Measurements from ENCODE around the gene NTN4. TPM values are rescaled to one million over a fixed set of nuclear protein-coding genes. Genes with fewer than 3 reads are reported as not detected.

NTN4 gene

DNA sequence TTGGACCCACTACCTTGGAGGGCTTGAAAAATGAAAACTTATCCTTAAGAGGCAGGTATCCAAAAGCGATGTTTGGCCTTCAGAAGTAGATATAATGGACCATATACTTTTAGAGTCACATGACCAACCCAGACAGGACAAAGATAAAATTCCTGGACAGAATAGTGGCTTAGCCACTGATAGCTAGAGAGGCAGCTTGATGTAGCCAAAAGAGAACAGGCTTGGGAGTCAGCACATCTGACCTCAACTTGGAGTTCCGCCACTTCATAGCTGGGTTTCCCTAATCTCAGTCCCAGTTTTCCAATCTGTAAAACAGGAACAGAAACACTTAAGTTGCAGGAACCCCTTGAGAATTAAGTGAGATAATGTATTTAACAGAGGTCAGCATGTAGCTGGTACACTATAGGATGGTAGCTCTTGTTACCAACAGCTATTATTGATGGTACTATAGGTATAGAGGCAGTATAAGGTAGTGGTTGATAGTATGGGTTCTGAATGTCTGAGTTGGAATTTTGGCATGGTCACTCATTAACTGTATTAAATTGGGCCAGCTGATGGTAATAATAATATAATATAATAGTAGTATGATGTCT is 176.1 kb downstream of the NTN4 start:
- Histone ChIP-seq H3K4me2 (ENCODE audit: low read length) (no peak overlapping the region), H3K4me3 (ENCODE audit: low read length) (no peak overlapping the region), H2AK5ac (ENCODE audit: low read length) (no peak overlapping the region), H3K27ac (ENCODE audit: low read depth, low read length) (no peak overlapping the region), H4K5ac (ENCODE audit: low read length) (no peak overlapping the region), H3K18ac (ENCODE audit: low read length) (no peak overlapping the region), H3K4ac (ENCODE audit: low read depth, low read length) (no peak overlapping the region), H2BK15ac (replicated peaks; ENCODE audit: low read depth) (no peak overlapping the region), H4K8ac (ENCODE audit: low read depth, low read length) (no peak overlapping the region), H3K27me3 (ENCODE audit: insufficient read depth, low read length, poor library complexity) (no peaks in the 10 kb centered on the region), H3K4me1 (ENCODE audit: control insufficient read depth, low read depth, low read length) (no peaks in the 10 kb centered on the region), H3K9ac (ENCODE audit: low read length) (no peak overlapping the region), H3K79me1 (ENCODE audit: low read length) (no peaks in the 10 kb centered on the region), H2BK5ac (ENCODE audit: low read length) (no peak overlapping the region), H3K36me3 (ENCODE audit: control insufficient read depth, insufficient read depth, low read length) (no peaks in the 10 kb centered on the region), H3K79me2 (ENCODE audit: control insufficient read depth, insufficient read depth, low read length) (no peaks in the 10 kb centered on the region), H3K56ac (ENCODE audit: low read length) (no peak overlapping the region), H2BK120ac (ENCODE audit: low read depth, low read length) (no peak overlapping the region), H3K23ac (ENCODE audit: low read length) (no peak overlapping the region)
- DNase-seq, result no peak
- WGBS (ENCODE audit: extremely low coverage, insufficient coverage, low lambda C conversion rate), result no CpG with 5 or more reads among the region's 2 CpGs

DNA sequence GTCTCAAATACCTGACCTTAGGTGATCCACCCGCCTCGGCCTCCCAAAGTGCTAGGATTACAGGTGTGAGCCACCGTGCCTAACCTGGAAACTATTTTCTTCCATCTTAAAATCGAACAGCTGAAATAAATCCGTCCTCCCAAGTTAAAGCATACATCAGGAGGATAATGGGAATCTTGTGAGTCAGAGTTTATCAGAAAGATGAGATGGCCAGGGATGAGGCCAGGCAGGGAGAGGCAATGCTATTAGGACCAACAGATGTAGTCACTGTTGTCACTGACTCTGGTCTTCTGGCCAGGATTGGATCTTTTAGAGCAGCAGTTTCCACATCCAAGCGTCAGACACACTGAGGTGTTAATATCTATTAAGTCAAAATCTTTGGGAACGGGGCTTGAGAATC is 177.5 kb downstream of the NTN4 start:
- no peaks in the 10 kb centered on the region for H3K79me2 ChIP-seq (ENCODE audit: control insufficient read depth, insufficient read depth, low read length)
- no peak for DNase-seq
- no peak overlapping the region for H4K5ac ChIP-seq (ENCODE audit: low read length)
- H2BK5ac ChIP-seq (ENCODE audit: low read length), result no peak overlapping the region
- H3K79me1 ChIP-seq (ENCODE audit: low read length), result no peaks in the 10 kb centered on the region
- WGBS (ENCODE audit: extremely low coverage, insufficient coverage, low lambda C conversion rate), result no CpG with 5 or more reads among the region's 7 CpGs
- H3K4me3 ChIP-seq (ENCODE audit: low read length), result no peak overlapping the region
- no peak overlapping the region for H2BK120ac ChIP-seq (ENCODE audit: low read depth, low read length)
- no peak overlapping the region for H4K8ac ChIP-seq (ENCODE audit: low read depth, low read length)
- H3K4ac ChIP-seq (ENCODE audit: low read depth, low read length), result no peak overlapping the region
- H3K18ac ChIP-seq (ENCODE audit: low read length), result no peak overlapping the region
- H3K27ac ChIP-seq (ENCODE audit: low read depth, low read length), result no peak overlapping the region
- no peak overlapping the region for H3K56ac ChIP-seq (ENCODE audit: low read length)
- H2BK15ac ChIP-seq (replicated peaks; ENCODE audit: low read depth), result no peak overlapping the region
- no peaks in the 10 kb centered on the region for H3K36me3 ChIP-seq (ENCODE audit: control insufficient read depth, insufficient read depth, low read length)
- no peaks in the 10 kb centered on the region for H3K27me3 ChIP-seq (ENCODE audit: insufficient read depth, low read length, poor library complexity)
- no peak overlapping the region for H3K9ac ChIP-seq (ENCODE audit: low read length)
- H3K4me1 ChIP-seq (ENCODE audit: control insufficient read depth, low read depth, low read length), result no peaks in the 10 kb centered on the region
- no peak overlapping the region for H3K23ac ChIP-seq (ENCODE audit: low read length)
- H3K4me2 ChIP-seq (ENCODE audit: low read length), result no peak overlapping the region
- no peak overlapping the region for H2AK5ac ChIP-seq (ENCODE audit: low read length)

DNA sequence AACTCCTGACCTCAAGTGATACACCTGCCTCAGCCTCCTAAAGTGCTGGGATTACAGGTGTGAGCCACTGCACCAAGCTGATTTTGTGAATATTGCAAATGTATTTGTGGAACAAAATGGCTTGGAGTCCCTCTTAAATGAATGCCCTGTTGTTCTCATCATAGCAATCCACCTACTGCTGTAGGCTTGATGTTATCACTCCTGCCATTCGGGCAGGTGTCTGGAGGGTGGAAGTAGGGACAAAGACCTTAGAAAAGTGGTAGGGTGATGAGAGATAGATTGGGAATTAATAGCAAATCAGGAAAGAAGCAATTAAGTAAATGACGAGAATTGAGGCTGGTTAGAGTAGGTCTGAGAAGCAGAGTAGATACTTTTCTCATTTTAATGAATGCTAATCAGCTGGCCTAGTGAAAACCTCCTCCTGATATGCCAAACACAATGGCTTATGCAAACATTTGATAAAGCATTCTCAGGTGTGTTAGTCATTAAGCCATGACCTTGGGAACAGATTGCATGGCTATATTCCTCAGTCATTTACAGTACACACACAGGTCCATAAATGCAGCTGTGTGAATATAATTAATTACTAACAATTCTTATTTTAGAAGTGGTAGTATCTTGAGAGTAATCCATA is 178.8 kb downstream of the NTN4 start:
- WGBS (ENCODE audit: extremely low coverage, insufficient coverage, low lambda C conversion rate), result no CpG with 5 or more reads among the region's 2 CpGs
- no peak overlapping the region for H3K4ac ChIP-seq (ENCODE audit: low read depth, low read length)
- H3K9ac ChIP-seq (ENCODE audit: low read length), result no peak overlapping the region
- H4K8ac ChIP-seq (ENCODE audit: low read depth, low read length), result no peak overlapping the region
- DNase-seq, result peak; percentile 57
- no peaks in the 10 kb centered on the region for H3K27me3 ChIP-seq (ENCODE audit: insufficient read depth, low read length, poor library complexity)
- H3K4me2 ChIP-seq (ENCODE audit: low read length), result no peak overlapping the region
- no peak overlapping the region for H2BK5ac ChIP-seq (ENCODE audit: low read length)
- H2BK15ac ChIP-seq (replicated peaks; ENCODE audit: low read depth), result no peak overlapping the region
- H3K23ac ChIP-seq (ENCODE audit: low read length), result no peak overlapping the region
- no peak overlapping the region for H3K27ac ChIP-seq (ENCODE audit: low read depth, low read length)
- H3K36me3 ChIP-seq (ENCODE audit: control insufficient read depth, insufficient read depth, low read length), result no peaks in the 10 kb centered on the region
- H3K18ac ChIP-seq (ENCODE audit: low read length), result no peak overlapping the region
- H2BK120ac ChIP-seq (ENCODE audit: low read depth, low read length), result no peak overlapping the region
- H3K56ac ChIP-seq (ENCODE audit: low read length), result no peak overlapping the region
- H4K5ac ChIP-seq (ENCODE audit: low read length), result no peak overlapping the region
- H2AK5ac ChIP-seq (ENCODE audit: low read length), result no peak overlapping the region
- no peaks in the 10 kb centered on the region for H3K79me1 ChIP-seq (ENCODE audit: low read length)
- H3K4me3 ChIP-seq (ENCODE audit: low read length), result no peak overlapping the region
- no peaks in the 10 kb centered on the region for H3K79me2 ChIP-seq (ENCODE audit: control insufficient read depth, insufficient read depth, low read length)
- H3K4me1 ChIP-seq (ENCODE audit: control insufficient read depth, low read depth, low read length), result no peaks in the 10 kb centered on the region

DNA sequence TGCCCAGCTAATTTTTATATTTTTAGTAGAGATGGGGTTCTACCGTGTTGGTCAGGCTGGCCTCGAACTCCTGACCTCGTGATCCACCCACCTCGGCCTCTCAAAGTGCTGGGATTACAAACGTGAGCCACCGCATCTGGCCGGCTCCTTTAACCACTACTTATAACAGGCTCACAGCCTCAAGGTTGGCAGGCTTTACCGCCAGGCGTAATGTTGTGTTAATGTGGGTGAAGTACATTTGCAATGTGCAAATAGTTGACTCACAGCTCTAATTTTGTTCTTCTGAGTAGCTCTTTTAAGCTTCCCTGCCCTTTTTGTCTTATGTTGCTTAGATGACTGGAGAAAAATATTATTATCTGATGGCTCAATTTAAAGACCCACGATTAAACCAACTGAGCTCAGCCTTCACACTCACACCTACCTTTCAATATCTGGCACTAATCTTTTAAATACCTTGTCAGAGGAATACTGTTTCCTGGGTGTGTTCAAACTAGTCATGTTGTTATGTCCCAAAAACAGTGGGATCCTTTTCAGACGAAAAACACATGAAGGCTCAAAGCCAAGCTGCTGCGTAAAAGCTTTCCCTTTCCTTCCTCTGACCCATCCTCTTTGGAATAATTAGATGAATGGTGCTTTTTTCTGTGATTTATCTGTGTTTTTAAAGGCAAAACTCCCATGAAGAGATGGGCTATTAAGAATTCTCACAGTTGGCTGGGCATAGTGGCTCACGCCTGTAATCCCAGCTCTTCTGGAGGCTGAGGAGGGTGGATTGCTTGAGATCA is 182.1 kb downstream of the NTN4 start:
- no peaks in the 10 kb centered on the region for H3K4me1 ChIP-seq (ENCODE audit: control insufficient read depth, low read depth, low read length)
- WGBS (ENCODE audit: extremely low coverage, insufficient coverage, low lambda C conversion rate), result no CpG with 5 or more reads among the region's 13 CpGs
- no peak overlapping the region for H2BK5ac ChIP-seq (ENCODE audit: low read length)
- no peak overlapping the region for H4K5ac ChIP-seq (ENCODE audit: low read length)
- H4K8ac ChIP-seq (ENCODE audit: low read depth, low read length), result no peak overlapping the region
- no peaks in the 10 kb centered on the region for H3K36me3 ChIP-seq (ENCODE audit: control insufficient read depth, insufficient read depth, low read length)
- H3K9ac ChIP-seq (ENCODE audit: low read length), result no peak overlapping the region
- H3K4ac ChIP-seq (ENCODE audit: low read depth, low read length), result peak overlapping the region; percentile 36
- H2AK5ac ChIP-seq (ENCODE audit: low read length), result no peak overlapping the region
- H3K27ac ChIP-seq (ENCODE audit: low read depth, low read length), result no peak overlapping the region
- no peak overlapping the region for H3K4me2 ChIP-seq (ENCODE audit: low read length)
- no peak overlapping the region for H3K23ac ChIP-seq (ENCODE audit: low read length)
- no peak overlapping the region for H3K18ac ChIP-seq (ENCODE audit: low read length)
- no peaks in the 10 kb centered on the region for H3K27me3 ChIP-seq (ENCODE audit: insufficient read depth, low read length, poor library complexity)
- no peak for DNase-seq
- no peak overlapping the region for H3K56ac ChIP-seq (ENCODE audit: low read length)
- no peak overlapping the region for H3K4me3 ChIP-seq (ENCODE audit: low read length)
- no peaks in the 10 kb centered on the region for H3K79me1 ChIP-seq (ENCODE audit: low read length)
- H3K79me2 ChIP-seq (ENCODE audit: control insufficient read depth, insufficient read depth, low read length), result no peaks in the 10 kb centered on the region
- no peak overlapping the region for H2BK120ac ChIP-seq (ENCODE audit: low read depth, low read length)
- no peak overlapping the region for H2BK15ac ChIP-seq (replicated peaks; ENCODE audit: low read depth)

Small RNA genes within 50 kb of the gene (small RNA-seq; reads per million reads assigned to genes)
- gene RF00019 (ENCODE audit: insufficient read depth), result not detected
- not detected for gene RNU6-247P (ENCODE audit: insufficient read depth)
